HCT116 (cell line): ENCODE data around the gene TRIM73. TPM values are rescaled to one million over a fixed set of nuclear protein-coding genes. Genes with fewer than 3 reads are reported as not detected.
"Not testable (repeated sequence)": the region's sequence is repeated elsewhere in the genome, so short reads cannot be mapped to it uniquely, and the experiment has no call there.

Experiments used
- ATAC-seq: fragments of 200-7000 bp; cut with Tn5 transposase; 2 replicates; pipeline ENCODE4 v1.9.1; 2020; ENCODE audit warnings: mild to moderate bottlenecking, moderate library complexity
- BruUV-seq: library from RNA; stranded (reverse); fragments of 400-500 nt; replicated peaks from 2 replicates; lab custom pipeline; 2021; lab: Mats Ljungman, UMichigan
- CTCF ChIA-PET: fragments of 300-600 bp; sonication (Branson Sonifier 250); formaldehyde crosslinking; loops from one replicate; lab custom pipeline; 2021; ENCODE audit warnings: antibody characterized with exemption; lab: Charles Lee
- POLR2A ChIA-PET: fragments of 300-600, 350-600 bp; sonication (Branson Sonifier 250); formaldehyde crosslinking; loops from one replicate; lab custom pipeline; 2021; ENCODE audit warnings: antibody characterized with exemption; lab: Charles Lee
- RAD21 ChIA-PET, 2 experiments: fragments of 300-600 bp; sonication (Branson Sonifier 250); formaldehyde crosslinking; loops; one replicate each; lab custom pipeline; 2023; ENCODE audit warnings: low total read pairs in 2 of 2; ENCODE audit not compliant: uncharacterized antibody in 2 of 2, unreplicated experiment in 2 of 2, low non-redundant PET in 1 of 2; lab: Charles Lee
- DNase-seq: peaks from one replicate; pipeline ENCODE4 v3.0.0-alpha.2; 2010; ENCODE audit warnings: low read depth, low spot score
- H2AFZ ChIP-seq: fragments of 200-600 bp; shearing (Covaris generic), sonication (generic); 2 replicates; pipeline ENCODE4 v1.6.1; 2017; ENCODE audit warnings: low read depth, mixed run types, mixed read lengths, antibody characterized with exemption, low read length; ENCODE audit not compliant: poor library complexity, severe bottlenecking
- H3K27ac ChIP-seq: 2 replicates; pipeline ENCODE4 v1.5.1; 2012; ENCODE audit warnings: low read depth, low read length
- H3K27me3 ChIP-seq: fragments of 200-600 bp; sonication (generic); 2 replicates; pipeline ENCODE4 v1.6.1; 2016; ENCODE audit warnings: mixed run types, low read length, mixed read lengths; ENCODE audit not compliant: insufficient read depth
- H3K36me3 ChIP-seq, 2 experiments: fragments of 200-500 bp in 1 of 2; fragments of 200-600 bp in 1 of 2; sonication (Bioruptor generic) in 1 of 2; sonication (generic) in 1 of 2; 2 replicates each; pipeline versions ENCODE4 v1.5.1 to v1.6.1; 2014 to 2016; ENCODE audit warnings: low read length in 2 of 2, inconsistent platforms in 1 of 2, mixed read lengths in 1 of 2, mixed run types in 1 of 2; ENCODE audit not compliant: insufficient read depth in 2 of 2, control insufficient read depth in 1 of 2
- H3K4me1 ChIP-seq, 2 experiments: fragments of 200-600 bp in 1 of 2; sonication (generic) in 1 of 2; 2 replicates each; pipeline versions ENCODE4 v1.5.1 to v1.6.1; 2012 to 2017; ENCODE audit warnings: low read length in 2 of 2, inconsistent platforms in 1 of 2, mild to moderate bottlenecking in 1 of 2, mixed read lengths in 1 of 2, mixed run types in 1 of 2, moderate library complexity in 1 of 2; ENCODE audit not compliant: insufficient read depth in 2 of 2, control insufficient read depth in 1 of 2
- H3K4me2 ChIP-seq: fragments of 200-600 bp; sonication (generic); 2 replicates; pipeline ENCODE4 v1.6.1; 2017; ENCODE audit warnings: mixed run types, low read length, mixed read lengths
- H3K4me3 ChIP-seq, 2 experiments: fragments of 200-600 bp in 1 of 2; sonication (generic) in 1 of 2; replicated peaks in 1 of 2; 2 replicates each; pipeline ENCODE4 v1.5.1; 2011 to 2016; ENCODE audit warnings: low read length in 2 of 2, control low read depth in 1 of 2, low read depth in 1 of 2, mild to moderate bottlenecking in 1 of 2, mixed read lengths in 1 of 2, mixed run types in 1 of 2
- H3K79me2 ChIP-seq: fragments of 200-600 bp; sonication (generic); 2 replicates; pipeline ENCODE4 v1.6.1; 2017; ENCODE audit warnings: mild to moderate bottlenecking, mixed run types, low read length, moderate library complexity, mixed read lengths; ENCODE audit not compliant: insufficient read depth
- H3K9ac ChIP-seq: fragments of 200-600 bp; sonication (generic); 2 replicates; pipeline ENCODE4 v1.6.1; 2016; ENCODE audit warnings: low read length, mixed read lengths
- H3K9me2 ChIP-seq: fragments of 200-600 bp; sonication (generic), shearing (Covaris generic); 2 replicates; pipeline ENCODE4 v1.6.1; 2017; ENCODE audit warnings: mixed run types, mild to moderate bottlenecking, moderate library complexity; ENCODE audit not compliant: insufficient read depth
- H3K9me3 ChIP-seq, 2 experiments: fragments of 200-500 bp in 1 of 2; fragments of 200-600 bp in 1 of 2; sonication (Bioruptor generic) in 1 of 2; sonication (generic) in 1 of 2; 2 replicates each; pipeline ENCODE4 v1.6.1; 2014 to 2017; ENCODE audit warnings: low read length in 2 of 2, mixed read lengths in 2 of 2, inconsistent platforms in 1 of 2, low read depth in 1 of 2, mild to moderate bottlenecking in 1 of 2, mixed run types in 1 of 2, moderate library complexity in 1 of 2; ENCODE audit not compliant: control insufficient read depth in 1 of 2, insufficient read depth in 1 of 2
- H4K20me1 ChIP-seq: fragments of 200-600 bp; sonication (generic), shearing (Covaris generic); 2 replicates; pipeline ENCODE4 v1.6.1; 2017; ENCODE audit warnings: mixed run types, mild to moderate bottlenecking, moderate library complexity; ENCODE audit not compliant: insufficient read depth
- intact Hi-C: fragments of 100-400 bp; cut with micrococcal nuclease; formaldehyde crosslinking; loops from 2 replicates; pipeline ENCODE4 v1.10.0; 2022
- total RNA-seq: library from RNA; stranded (reverse); gene quantifications from one replicate; pipeline ENCODE4 v1.2.1, GENCODE V29; 2021; ENCODE audit not compliant: unreplicated experiment

TRIM73 gene
- total RNA-seq, 1 experiment from 2014 or later = 8.8 TPM

- RAD21 ChIA-PET, H4K20me1 ChIP-seq, intact Hi-C loops, ATAC-seq, H3K4me3 ChIP-seq, H3K9ac ChIP-seq, CTCF ChIA-PET, DNase-seq, H3K9me3 ChIP-seq, H3K4me2 ChIP-seq, H3K79me2 ChIP-seq, H3K9me2 ChIP-seq, POLR2A ChIA-PET, H3K27ac ChIP-seq, H3K36me3 ChIP-seq, H2AFZ ChIP-seq, H3K4me1 ChIP-seq, H3K27me3 ChIP-seq: not testable (repeated sequence)
- TSS peak; percentile 25 for BruUV-seq
These were observed 2.2 kb upstream of the TRIM73 start for GRCh38 chr7:75393194-75393593.

- DNase-seq, H3K4me2 ChIP-seq, BruUV-seq, CTCF ChIA-PET, ATAC-seq, H3K4me1 ChIP-seq, H3K36me3 ChIP-seq, H4K20me1 ChIP-seq, RAD21 ChIA-PET, POLR2A ChIA-PET, H3K9me3 ChIP-seq, H3K79me2 ChIP-seq, H2AFZ ChIP-seq, H3K27ac ChIP-seq, H3K9me2 ChIP-seq, H3K9ac ChIP-seq, H3K27me3 ChIP-seq, H3K4me3 ChIP-seq, intact Hi-C loops: not testable (repeated sequence)
These were observed 2.4 kb downstream of the TRIM73 start for GRCh38 chr7:75397865-75398264.

DNA sequence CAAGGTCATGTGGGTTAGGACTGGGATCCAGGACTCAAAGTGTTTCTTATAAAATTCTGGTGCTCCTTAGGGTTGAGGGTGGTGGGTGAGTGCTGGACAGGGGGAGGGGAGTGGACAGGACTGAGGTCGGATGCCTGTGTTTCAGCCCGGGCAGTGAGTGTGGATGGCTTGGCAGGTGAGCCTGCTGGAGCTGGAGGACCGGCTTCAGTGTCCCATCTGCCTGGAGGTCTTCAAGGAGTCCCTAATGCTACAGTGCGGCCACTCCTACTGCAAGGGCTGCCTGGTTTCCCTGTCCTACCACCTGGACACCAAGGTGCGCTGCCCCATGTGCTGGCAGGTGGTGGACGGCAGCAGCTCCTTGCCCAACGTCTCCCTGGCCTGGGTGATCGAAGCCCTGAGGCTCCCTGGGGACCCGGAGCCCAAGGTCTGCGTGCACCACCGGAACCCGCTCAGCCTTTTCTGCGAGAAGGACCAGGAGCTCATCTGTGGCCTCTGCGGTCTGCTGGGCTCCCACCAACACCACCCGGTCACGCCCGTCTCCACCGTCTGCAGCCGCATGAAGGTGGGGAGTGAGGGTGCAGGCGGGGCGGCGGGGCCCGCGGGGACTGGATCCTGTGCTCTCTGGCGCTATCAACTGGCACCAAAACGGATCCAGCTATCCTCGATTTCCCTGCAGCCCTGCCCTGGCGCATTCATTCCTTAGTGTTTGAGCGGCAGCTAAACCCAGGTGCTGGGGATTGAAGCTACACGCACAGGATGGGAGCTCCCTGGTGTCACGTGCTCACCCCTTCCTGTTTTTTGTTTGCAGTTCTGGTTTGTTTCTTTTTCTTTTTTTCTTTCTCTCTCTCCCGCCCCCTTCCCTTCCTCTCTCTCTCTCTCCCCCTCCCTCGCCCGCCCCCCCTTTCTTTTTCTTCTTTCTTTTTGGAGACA, 3.6 kb downstream of the TRIM73 start:
- H2AFZ ChIP-seq, POLR2A ChIA-PET, RAD21 ChIA-PET, H3K27ac ChIP-seq, DNase-seq, H3K9me2 ChIP-seq, H3K9me3 ChIP-seq, H3K79me2 ChIP-seq, BruUV-seq, intact Hi-C loops, CTCF ChIA-PET, H3K27me3 ChIP-seq, H3K9ac ChIP-seq, H3K4me3 ChIP-seq, H4K20me1 ChIP-seq, H3K4me1 ChIP-seq, H3K4me2 ChIP-seq, H3K36me3 ChIP-seq: not testable (repeated sequence)
- ATAC-seq = peak; percentile 21; the same call in 1 of the 2 replicates

DNA sequence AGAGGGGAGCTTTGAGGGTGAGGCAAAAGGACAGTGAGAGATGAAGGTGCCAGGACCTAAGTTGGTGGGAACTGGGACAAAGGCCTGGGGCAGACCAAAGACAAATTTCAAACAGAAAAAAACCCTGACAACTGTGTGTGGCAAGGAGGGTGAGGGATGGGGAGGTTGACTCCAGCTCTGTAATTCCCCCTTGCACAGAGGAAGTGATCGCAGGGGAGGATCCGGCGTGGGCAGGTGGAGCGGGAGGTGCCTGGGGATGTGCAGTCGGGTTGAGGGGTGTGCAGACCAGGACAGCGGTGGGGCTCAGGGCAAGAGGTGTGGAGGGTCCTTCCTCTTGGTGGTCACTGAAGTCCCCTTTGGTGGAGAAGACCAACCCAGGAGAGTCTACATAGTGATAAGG, 5.1 kb downstream of the TRIM73 start:
- H3K27ac ChIP-seq, H3K4me2 ChIP-seq, H3K36me3 ChIP-seq, RAD21 ChIA-PET, H3K79me2 ChIP-seq, intact Hi-C loops, H3K9ac ChIP-seq, H3K4me3 ChIP-seq, BruUV-seq, CTCF ChIA-PET, H3K9me2 ChIP-seq, ATAC-seq, H3K4me1 ChIP-seq, H3K27me3 ChIP-seq, H2AFZ ChIP-seq, H4K20me1 ChIP-seq, DNase-seq, H3K9me3 ChIP-seq, POLR2A ChIA-PET: not testable (repeated sequence)
